GM21737 (cell line): ENCODE results near the gene TUNAR.

Source experiments
- ATAC-seq: cut with Tn5 transposase; IDR thresholded peaks from one replicate; pipeline ENCODE4 v1.9.1; 2021; ENCODE audit warnings: mild to moderate bottlenecking, moderate library complexity; ENCODE audit not compliant: unreplicated experiment

The TUNAR gene

GRCh38 chr14:95911456-95911855 lies 34.8 kb downstream of the TUNAR start:
- no peak for ATAC-seq

GRCh38 chr14:95915330-95915729 lies 38.7 kb downstream of the TUNAR start:
- ATAC-seq: no peak

GRCh38 chr14:95918466-95918865 lies 41.8 kb downstream of the TUNAR start:
- ATAC-seq: no peak

- ATAC-seq: no peak
These were observed 44.3 kb downstream of the TUNAR start for GRCh38 chr14:95920769-95921438.

- no peak for ATAC-seq
These were observed 45.4 kb downstream of the TUNAR start for GRCh38 chr14:95922080-95922479.

- ATAC-seq: no peak
These were observed 52.1 kb downstream of the TUNAR start for GRCh38 chr14:95928751-95929150.

- ATAC-seq: no peak
These were observed 54.8 kb downstream of the TUNAR start for GRCh38 chr14:95931384-95931783.

GRCh38 chr14:95935228-95935822 lies 58.7 kb downstream of the TUNAR start:
- ATAC-seq: no peak

- ATAC-seq: no peak
These were observed 59.4 kb downstream of the TUNAR start for GRCh38 chr14:95936041-95936440.

- ATAC-seq: no peak
These were observed 62.7 kb downstream of the TUNAR start for GRCh38 chr14:95939335-95939734.

- ATAC-seq: no peak
These were observed 65.3 kb downstream of the TUNAR start for GRCh38 chr14:95941897-95942296.

GRCh38 chr14:95943699-95944098 lies 67.1 kb downstream of the TUNAR start:
- ATAC-seq: no peak

- ATAC-seq: no peak
These were observed 67.8 kb downstream of the TUNAR start for GRCh38 chr14:95944462-95944861.

GRCh38 chr14:95946867-95947266 lies 70.2 kb downstream of the TUNAR start:
- ATAC-seq: no peak

GRCh38 chr14:95948558-95948981 lies 71.9 kb downstream of the TUNAR start:
- no peak for ATAC-seq

- no peak for ATAC-seq
These were observed 74.7 kb downstream of the TUNAR start for GRCh38 chr14:95951359-95951758.

- ATAC-seq: no peak
These were observed 76.6 kb downstream of the TUNAR start for GRCh38 chr14:95953111-95953724.

- no peak for ATAC-seq
These were observed 80.2 kb downstream of the TUNAR start for GRCh38 chr14:95956601-95957460.

- no peak for ATAC-seq
These were observed 81.5 kb downstream of the TUNAR start for GRCh38 chr14:95958105-95958504.

GRCh38 chr14:95959317-95959716 lies 82.7 kb downstream of the TUNAR start:
- no peak for ATAC-seq

GRCh38 chr14:95961481-95961880 lies 84.8 kb downstream of the TUNAR start:
- no peak for ATAC-seq
